ENCODE measurements around the gene COL27A1.

GRCh38 chr9:114117996-114118830, 37.1 kb upstream of the COL27A1 start:
- TF ChIP-seq POLR2A (IDR thresholded peaks at IDR 0.05; ENCODE audit: low read depth, low read length) (no peak), TAF1 (IDR thresholded peaks at IDR 0.05; ENCODE audit: borderline replicate concordance, low read depth, low read length) (no peak)

Measured in GM12892 (cell line).